Breast epithelium (tissue), 3 donors: ENCODE results near the gene IRS1.

ENCODE experiments used
- CTCF ChIP-seq, 3 donors: fragments of 450-650 bp; IDR thresholded peaks; one replicate each; pipeline ENCODE4 v1.5.1; 2016 to 2017; ENCODE audit warnings: antibody characterized with exemption in 3 of 3, mild to moderate bottlenecking in 3 of 3, moderate library complexity in 3 of 3
- POLR2A ChIP-seq: fragments of 450-650 bp; IDR thresholded peaks from one replicate; pipeline ENCODE4 v1.6.1; 2016; ENCODE audit warnings: antibody characterized with exemption, mild to moderate bottlenecking, moderate library complexity
- POLR2AphosphoS5 ChIP-seq, 3 donors: sonication (generic); formaldehyde crosslinking; IDR thresholded peaks; one replicate each; pipeline ENCODE4 v1.6.1; 2017; ENCODE audit warnings: antibody characterized with exemption in 3 of 3

GRCh38 chr2:226797989-226798421 lies 1.6 kb downstream of the IRS1 start:
- TF ChIP-seq CTCF (IDR thresholded peaks at IDR 0.05) (no peak), POLR2A (no peak), POLR2AphosphoS5 (IDR thresholded peaks at IDR 0.05) (no peak)
